HepG2 (cell line): Measurements from ENCODE around the gene TRIM44. TPM values are rescaled to one million over a fixed set of nuclear protein-coding genes. Genes with fewer than 3 reads are reported as not detected.
A peak's percentile ranks its signal among the peaks of the same experiment; 100 is the strongest.

Experiments used
- ARHGAP35 ChIP-seq: sonication (generic); formaldehyde crosslinking; IDR thresholded peaks from 2 replicates; pipeline ENCODE4 v1.9.0; 2022; ENCODE audit warnings: mild to moderate bottlenecking, inconsistent platforms, moderate library complexity, missing genetic modification reagents, borderline replicate concordance
- CBX5 ChIP-seq: sonication (generic); formaldehyde crosslinking; IDR thresholded peaks from 2 replicates; pipeline ENCODE4 v1.4.0; 2020; ENCODE audit warnings: missing genetic modification reagents, borderline replicate concordance
- CHCHD3 ChIP-seq: sonication (generic); formaldehyde crosslinking; IDR thresholded peaks from 2 replicates; pipeline ENCODE4 v1.8.0; 2022; ENCODE audit warnings: mild to moderate bottlenecking, missing genetic modification reagents, moderate library complexity
- GTF2F1 ChIP-seq: fragments of 150-350 bp; IDR thresholded peaks from 2 replicates; pipeline ENCODE4 v1.6.1; 2014; ENCODE audit warnings: low read length
- HMGA1 ChIP-seq: sonication (generic); formaldehyde crosslinking; conservative IDR thresholded peaks from 2 replicates; pipeline ENCODE4 v1.4.0; 2020; ENCODE audit warnings: missing genetic modification reagents
- IRF2 ChIP-seq: IDR thresholded peaks from 2 replicates; pipeline ENCODE4 v1.6.1; 2018; ENCODE audit warnings: missing genetic modification reagents, missing compliant biosample characterization
- KDM5A ChIP-seq: fragments of 200-600 bp; sonication (generic); IDR thresholded peaks from 2 replicates; pipeline ENCODE4 v1.7.0; 2018; ENCODE audit warnings: antibody characterized with exemption, mild to moderate bottlenecking, low read length, borderline replicate concordance
- MIXL1 ChIP-seq: IDR thresholded peaks from 2 replicates; pipeline ENCODE4 v1.6.1; 2016
- NCOA1 ChIP-seq: sonication (generic); formaldehyde crosslinking; IDR thresholded peaks from 2 replicates; pipeline ENCODE4 v1.9.0; 2021; ENCODE audit warnings: missing genetic modification reagents
- NCOA2 ChIP-seq: sonication (generic); formaldehyde crosslinking; IDR thresholded peaks from 2 replicates; pipeline ENCODE4 v1.8.0; 2022; ENCODE audit warnings: inconsistent platforms
- PHF21A ChIP-seq: sonication (generic); formaldehyde crosslinking; IDR thresholded peaks from 2 replicates; pipeline ENCODE4 v1.5.0; 2020; ENCODE audit warnings: mild to moderate bottlenecking, missing genetic modification reagents
- RBM39 ChIP-seq: fragments of 200-400 bp; formaldehyde crosslinking; IDR thresholded peaks from one replicate; pipeline ENCODE4 v1.6.1; 2018; ENCODE audit warnings: antibody characterized with exemption, mild to moderate bottlenecking, low read depth, low read length; ENCODE audit not compliant: poor library complexity, severe bottlenecking
- REL ChIP-seq: sonication (generic); formaldehyde crosslinking; conservative IDR thresholded peaks from 2 replicates; pipeline ENCODE4 v1.8.0; 2022; ENCODE audit warnings: mild to moderate bottlenecking, missing genetic modification reagents, moderate library complexity
- RELA ChIP-seq: sonication (generic); formaldehyde crosslinking; IDR thresholded peaks from 2 replicates; pipeline ENCODE4 v1.4.0; 2020; ENCODE audit warnings: missing genetic modification reagents
- SKI ChIP-seq: fragments of 450-650 bp; IDR thresholded peaks from one replicate; pipeline ENCODE4 v1.6.1; 2018; ENCODE audit warnings: mild to moderate bottlenecking; ENCODE audit not compliant: partially characterized antibody
- TBX2 ChIP-seq: sonication (generic); formaldehyde crosslinking; IDR thresholded peaks from 2 replicates; pipeline ENCODE4 v1.5.0; 2020; ENCODE audit warnings: missing genetic modification reagents, mild to moderate bottlenecking, borderline replicate concordance
- TEAD3 ChIP-seq: optimal IDR thresholded peaks from 2 replicates; pipeline ENCODE3; 2016; ENCODE audit warnings: borderline replicate concordance
- TOE1 ChIP-seq: sonication (generic); formaldehyde crosslinking; IDR thresholded peaks from 2 replicates; pipeline ENCODE4 v1.4.0; 2020; ENCODE audit warnings: mild to moderate bottlenecking, missing genetic modification reagents
- ZFP1 ChIP-seq: IDR thresholded peaks from 2 replicates; pipeline ENCODE4 v1.6.1; 2016
- ZFP36 ChIP-seq: fragments of 150-350 bp; IDR thresholded peaks from 2 replicates; pipeline ENCODE4 v1.6.1; 2018; ENCODE audit warnings: borderline replicate concordance, low read length, low read depth; ENCODE audit not compliant: partially characterized antibody
- ZMYM3 ChIP-seq: sonication (generic); formaldehyde crosslinking; IDR thresholded peaks from 2 replicates; pipeline ENCODE4 v1.5.1; 2020; ENCODE audit warnings: mild to moderate bottlenecking, missing genetic modification reagents
- ZNF33A ChIP-seq: sonication (generic); formaldehyde crosslinking; IDR thresholded peaks from 2 replicates; pipeline ENCODE4 v1.5.1; 2020; ENCODE audit warnings: missing genetic modification reagents, mild to moderate bottlenecking, moderate library complexity, borderline replicate concordance
- ZNF773 ChIP-seq: sonication (generic); formaldehyde crosslinking; IDR thresholded peaks from 2 replicates; pipeline ENCODE4 v1.4.0; 2020; ENCODE audit warnings: missing genetic modification reagents, borderline replicate concordance
- ZNF841 ChIP-seq: sonication (generic); formaldehyde crosslinking; IDR thresholded peaks from 2 replicates; pipeline ENCODE4 v1.8.1; 2023; ENCODE audit warnings: missing genetic modification reagents, borderline replicate concordance
- polyA plus RNA-seq, 8 experiments: library from polyadenylated mRNA; depleted of rRNA in 3 of 8; stranded (reverse) in 7 of 8; unstranded in 1 of 8; fragments of >200 nt; fragmentation: Illumina TruSeq in 4 of 8; extraction: Trizol in 4 of 8; gene quantifications; 2 replicates each; pipeline versions ENCODE4 v1.2.1 to v1.2.3, GENCODE V29; 2011 to 2016; ENCODE audit warnings: low read depth in 4 of 8, missing spikeins in 1 of 8, mixed read lengths in 1 of 8; ENCODE audit not compliant: insufficient read depth in 1 of 8
- total RNA-seq, 5 experiments: library from RNA; depleted of rRNA; stranded (reverse); fragments of >200 nt; fragmentation: Illumina TruSeq; extraction: Trizol; gene quantifications; 2 replicates each; pipeline ENCODE4 v1.2.3, GENCODE V29; 2016; ENCODE audit warnings: low read depth in 1 of 5
- TF ChIP-seq, protein P1 (sequence below): sonication (generic); formaldehyde crosslinking; IDR thresholded peaks from 2 replicates; pipeline ENCODE4 v1.8.1; 2023; ENCODE audit warnings: mild to moderate bottlenecking, missing genetic modification reagents
- TF ChIP-seq, protein P2 (sequence below): sonication (generic); formaldehyde crosslinking; IDR thresholded peaks from 2 replicates; pipeline ENCODE4 v1.4.0; 2020; ENCODE audit warnings: mild to moderate bottlenecking, missing genetic modification reagents
- TF ChIP-seq, protein P3 (sequence below): sonication (generic); formaldehyde crosslinking; IDR thresholded peaks from 2 replicates; pipeline ENCODE4 v1.8.0; 2022; ENCODE audit warnings: missing genetic modification reagents, mild to moderate bottlenecking, moderate library complexity, borderline replicate concordance

The TRIM44 gene
- total and polyA plus RNA-seq, 2 of the 13 experiments (the other 11 are each of a cell fraction or from before 2014, with no cell fraction given): 22.7 to 50.3 TPM

- peak; percentile 77; the same call in 1 of the 2 replicates for TF ChIP-seq CBX5 (CRISPR knock-in tag)
- no peak for TF ChIP-seq HMGA1 (CRISPR knock-in tag)
- no peak for TF ChIP-seq ZNF773
- TF ChIP-seq ZMYM3 (CRISPR knock-in tag): peak; percentile 63; the same call in 1 of the 2 replicates
- peak; percentile 83; the same call in 1 of the 2 replicates for TF ChIP-seq IRF2 (CRISPR knock-in tag)
- no peak for TF ChIP-seq ARHGAP35 (CRISPR knock-in tag)
- no peak for TF ChIP-seq ZNF33A (CRISPR knock-in tag)
- peak; percentile 92 for TF ChIP-seq PHF21A (CRISPR knock-in tag)
- TF ChIP-seq REL: no peak
- TF ChIP-seq TEAD3 (CRISPR knock-in tag): peak; percentile 81
- no peak for TF ChIP-seq KDM5A
- TF ChIP-seq, protein P1, sequence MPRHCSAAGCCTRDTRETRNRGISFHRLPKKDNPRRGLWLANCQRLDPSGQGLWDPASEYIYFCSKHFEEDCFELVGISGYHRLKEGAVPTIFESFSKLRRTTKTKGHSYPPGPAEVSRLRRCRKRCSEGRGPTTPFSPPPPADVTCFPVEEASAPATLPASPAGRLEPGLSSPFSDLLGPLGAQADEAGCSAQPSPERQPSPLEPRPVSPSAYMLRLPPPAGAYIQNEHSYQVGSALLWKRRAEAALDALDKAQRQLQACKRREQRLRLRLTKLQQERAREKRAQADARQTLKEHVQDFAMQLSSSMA (CRISPR knock-in tag): no peak
- peak; percentile 71 for TF ChIP-seq MIXL1
- TF ChIP-seq, protein P2, sequence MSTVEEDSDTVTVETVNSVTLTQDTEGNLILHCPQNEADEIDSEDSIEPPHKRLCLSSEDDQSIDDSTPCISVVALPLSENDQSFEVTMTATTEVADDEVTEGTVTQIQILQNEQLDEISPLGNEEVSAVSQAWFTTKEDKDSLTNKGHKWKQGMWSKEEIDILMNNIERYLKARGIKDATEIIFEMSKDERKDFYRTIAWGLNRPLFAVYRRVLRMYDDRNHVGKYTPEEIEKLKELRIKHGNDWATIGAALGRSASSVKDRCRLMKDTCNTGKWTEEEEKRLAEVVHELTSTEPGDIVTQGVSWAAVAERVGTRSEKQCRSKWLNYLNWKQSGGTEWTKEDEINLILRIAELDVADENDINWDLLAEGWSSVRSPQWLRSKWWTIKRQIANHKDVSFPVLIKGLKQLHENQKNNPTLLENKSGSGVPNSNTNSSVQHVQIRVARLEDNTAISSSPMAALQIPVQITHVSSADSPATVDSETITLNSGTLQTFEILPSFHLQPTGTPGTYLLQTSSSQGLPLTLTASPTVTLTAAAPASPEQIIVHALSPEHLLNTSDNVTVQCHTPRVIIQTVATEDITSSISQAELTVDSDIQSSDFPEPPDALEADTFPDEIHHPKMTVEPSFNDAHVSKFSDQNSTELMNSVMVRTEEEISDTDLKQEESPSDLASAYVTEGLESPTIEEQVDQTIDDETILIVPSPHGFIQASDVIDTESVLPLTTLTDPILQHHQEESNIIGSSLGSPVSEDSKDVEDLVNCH (CRISPR knock-in tag): no peak
- no peak for TF ChIP-seq RBM39
- no peak for TF ChIP-seq CHCHD3 (CRISPR knock-in tag)
- no peak for TF ChIP-seq RELA
- no peak for TF ChIP-seq TOE1 (CRISPR knock-in tag)
- TF ChIP-seq ZNF841 (CRISPR knock-in tag): no peak; the same call in 1 of the 2 replicates
- peak; percentile 85 for TF ChIP-seq TBX2 (CRISPR knock-in tag)
- peak; percentile 71; the same call in 1 of the 2 replicates for TF ChIP-seq ZFP1
- TF ChIP-seq, protein P3, sequence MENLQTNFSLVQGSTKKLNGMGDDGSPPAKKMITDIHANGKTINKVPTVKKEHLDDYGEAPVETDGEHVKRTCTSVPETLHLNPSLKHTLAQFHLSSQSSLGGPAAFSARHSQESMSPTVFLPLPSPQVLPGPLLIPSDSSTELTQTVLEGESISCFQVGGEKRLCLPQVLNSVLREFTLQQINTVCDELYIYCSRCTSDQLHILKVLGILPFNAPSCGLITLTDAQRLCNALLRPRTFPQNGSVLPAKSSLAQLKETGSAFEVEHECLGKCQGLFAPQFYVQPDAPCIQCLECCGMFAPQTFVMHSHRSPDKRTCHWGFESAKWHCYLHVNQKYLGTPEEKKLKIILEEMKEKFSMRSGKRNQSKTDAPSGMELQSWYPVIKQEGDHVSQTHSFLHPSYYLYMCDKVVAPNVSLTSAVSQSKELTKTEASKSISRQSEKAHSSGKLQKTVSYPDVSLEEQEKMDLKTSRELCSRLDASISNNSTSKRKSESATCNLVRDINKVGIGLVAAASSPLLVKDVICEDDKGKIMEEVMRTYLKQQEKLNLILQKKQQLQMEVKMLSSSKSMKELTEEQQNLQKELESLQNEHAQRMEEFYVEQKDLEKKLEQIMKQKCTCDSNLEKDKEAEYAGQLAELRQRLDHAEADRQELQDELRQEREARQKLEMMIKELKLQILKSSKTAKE (CRISPR knock-in tag): peak; percentile 96
- TF ChIP-seq ZFP36: peak; percentile 69
- TF ChIP-seq NCOA1: no peak
- TF ChIP-seq GTF2F1: no peak
- peak; percentile 79 for TF ChIP-seq SKI
- TF ChIP-seq NCOA2 (CRISPR knock-in tag): peak; percentile 91
Observed at GRCh38 chr11:35662061-35662648, 420 bp upstream of the TRIM44 start (continued).
